ENCODE measurements around the gene WASF3.

WASF3 gene

DNA sequence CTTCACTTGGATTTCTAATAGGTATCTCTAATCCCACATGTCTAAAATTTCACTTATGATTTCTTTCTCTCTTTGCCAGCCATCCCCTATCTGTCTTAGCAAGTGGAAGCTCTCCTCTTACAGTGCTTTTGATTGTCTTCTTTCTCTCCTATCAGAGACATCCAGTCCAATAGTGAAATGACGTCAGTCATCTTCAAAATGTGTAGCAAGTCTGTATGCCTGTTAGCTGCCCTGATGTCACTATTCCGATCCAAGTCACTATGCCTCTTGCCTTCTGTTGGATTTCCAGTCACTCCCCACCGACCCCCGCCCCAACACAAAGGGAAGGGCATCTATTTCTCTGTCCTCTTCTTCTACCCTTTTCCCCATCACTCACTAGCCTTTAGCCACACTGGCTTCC lies 96.4 kb downstream of the WASF3 start:
- H3K27me3 Mint-ChIP-seq, result peaks cover 4% of the 10 kb centered on the region
- H3K4me1 Mint-ChIP-seq, result no peaks in the 10 kb centered on the region
- CTCF ChIA-PET, result no interaction called here

DNA sequence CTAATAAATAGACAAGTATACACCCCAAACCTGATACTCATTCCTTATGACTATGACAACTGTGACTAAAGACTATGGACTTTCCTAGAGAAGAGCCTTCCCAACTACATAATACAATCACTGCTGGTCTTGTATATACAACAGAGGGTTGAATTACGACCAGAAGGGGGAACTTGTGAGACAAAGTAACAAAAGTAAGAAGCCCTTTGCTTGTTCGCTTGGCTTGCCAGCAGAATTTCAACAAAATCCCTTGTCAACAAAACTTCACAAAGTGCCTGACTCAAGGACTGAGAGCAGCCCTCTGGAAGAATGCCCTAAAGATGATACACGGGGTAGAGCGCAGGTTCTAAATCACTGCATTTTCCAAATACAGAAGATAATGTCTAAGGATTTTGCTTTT lies 99.4 kb downstream of the WASF3 start:
- Mint-ChIP-seq H3K27me3 (peaks cover 3% of the 10 kb centered on the region), H3K4me1 (no peaks in the 10 kb centered on the region), H3K4me3 (no peak overlapping the region), H3K27ac (no peak overlapping the region), H3K9me3 (no peaks in the 10 kb centered on the region), H3K36me3 (no peaks in the 10 kb centered on the region)
- DNase-seq, result no peak
- CTCF ChIA-PET, result no interaction called here

More for the DNA sequence above, 96.4 kb downstream of the WASF3 start:
- DNase-seq, result no peak
- Mint-ChIP-seq H3K9me3 (peaks cover 2% of the 10 kb centered on the region), H3K4me3 (no peak overlapping the region), H3K36me3 (no peaks in the 10 kb centered on the region), H3K27ac (no peak overlapping the region)

DNA sequence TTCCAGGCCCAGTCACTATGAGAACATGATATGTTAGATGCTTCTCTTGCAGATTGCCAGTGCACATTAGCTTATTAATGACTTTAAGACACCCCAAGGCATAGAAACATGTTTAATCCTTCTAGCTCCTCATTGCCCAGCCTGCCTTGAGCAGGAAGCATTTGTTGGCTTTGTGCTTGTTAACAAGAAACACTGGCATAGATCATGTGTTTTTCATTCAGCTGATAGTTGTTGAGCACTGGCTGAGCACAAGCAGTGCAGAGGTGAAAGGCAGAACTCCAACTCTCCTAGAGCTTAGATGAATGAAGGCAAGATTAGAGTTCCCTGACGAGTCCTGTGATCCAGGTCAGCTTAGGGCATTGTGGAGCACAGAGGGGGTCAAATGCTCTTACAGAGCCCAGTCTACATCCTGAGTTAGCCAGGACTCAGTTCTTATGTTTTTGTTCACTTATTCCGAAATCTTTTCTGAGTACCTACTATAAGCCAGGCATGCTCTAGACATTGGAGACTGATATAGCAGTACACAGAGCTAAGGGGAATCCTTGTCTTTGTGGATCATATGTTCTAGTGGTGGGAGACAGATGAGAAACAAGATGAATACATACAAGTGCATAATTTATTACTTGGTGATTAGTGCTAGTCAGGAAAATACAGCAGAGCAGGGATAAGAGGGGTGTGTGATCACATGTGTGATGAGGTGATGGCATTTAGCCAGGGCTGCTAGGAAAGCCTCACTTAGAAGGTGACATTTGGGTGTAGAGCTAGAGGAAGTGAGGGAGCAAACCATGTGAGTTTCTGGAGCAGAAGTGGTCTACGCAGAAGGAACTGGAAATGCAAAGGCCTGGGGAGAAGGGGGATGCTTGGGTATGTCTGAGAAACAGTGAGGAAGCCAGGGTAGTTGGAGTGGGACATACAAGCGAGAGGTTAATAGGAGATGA lies 101.2 kb downstream of the WASF3 start:
- CTCF ChIA-PET, result interaction anchor here (1.3 to 1.8 kb wide), 2 partner anchors 11 to 40 kb away, joined by 3 to 5 read pairs; no protein-coding TSS in a partner anchor
- Mint-ChIP-seq H3K27me3 (peaks cover 3% of the 10 kb centered on the region), H3K27ac (no peak overlapping the region), H3K9me3 (no peaks in the 10 kb centered on the region), H3K4me3 (no peak overlapping the region), H3K36me3 (no peaks in the 10 kb centered on the region), H3K4me1 (no peaks in the 10 kb centered on the region)
- no peak for DNase-seq

DNA sequence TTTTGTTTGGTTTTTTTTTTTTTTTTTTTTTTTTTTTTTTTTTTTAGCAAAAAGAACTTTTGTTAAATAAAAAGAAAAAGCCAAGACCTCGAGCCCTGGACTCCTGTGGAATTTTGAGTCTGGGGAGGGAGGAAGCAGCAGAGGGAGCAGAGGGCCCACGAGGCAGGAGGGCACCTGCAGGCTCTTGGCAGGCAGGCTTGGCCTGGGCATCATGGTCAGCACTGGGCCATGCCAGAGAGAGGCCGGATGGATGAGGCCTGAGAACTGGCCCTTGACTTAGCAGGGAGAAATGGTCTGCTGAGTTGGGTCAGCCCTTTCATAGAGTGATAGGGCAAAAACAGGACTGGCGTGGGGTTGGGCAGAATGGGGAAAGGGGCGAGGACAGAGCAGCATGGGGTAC lies 102.7 kb downstream of the WASF3 start:
- no peaks in the 10 kb centered on the region for H3K9me3 Mint-ChIP-seq
- H3K27ac Mint-ChIP-seq, result no peak overlapping the region
- H3K4me3 Mint-ChIP-seq, result no peak overlapping the region
- no peaks in the 10 kb centered on the region for H3K36me3 Mint-ChIP-seq
- no peak for DNase-seq
- H3K27me3 Mint-ChIP-seq, result peaks cover 3% of the 10 kb centered on the region
- H3K4me1 Mint-ChIP-seq, result no peaks in the 10 kb centered on the region
- CTCF ChIA-PET, result no interaction called here

DNA sequence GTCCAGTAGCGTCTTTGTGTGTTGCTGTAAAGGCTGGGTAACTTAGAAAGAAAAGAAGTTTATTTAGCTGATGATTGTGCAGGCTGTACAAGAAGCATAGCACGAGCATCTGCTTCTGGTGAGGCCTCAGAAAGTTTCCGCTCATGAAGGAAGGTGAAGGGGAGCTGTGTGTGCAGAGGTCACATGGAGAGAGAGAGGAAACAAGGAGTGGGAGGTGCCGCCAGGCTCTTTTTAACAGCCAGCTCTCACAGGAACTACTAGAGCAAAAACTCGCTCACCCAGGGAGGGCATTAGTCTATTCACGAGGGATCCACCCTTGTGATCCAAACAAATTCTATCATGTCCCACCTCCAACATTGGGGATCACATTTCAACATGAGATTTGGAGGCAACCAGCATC lies 103.3 kb downstream of the WASF3 start:
- no peak overlapping the region for H3K4me3 Mint-ChIP-seq
- CTCF ChIA-PET, result no interaction called here
- no peak overlapping the region for H3K27ac Mint-ChIP-seq

DNA sequence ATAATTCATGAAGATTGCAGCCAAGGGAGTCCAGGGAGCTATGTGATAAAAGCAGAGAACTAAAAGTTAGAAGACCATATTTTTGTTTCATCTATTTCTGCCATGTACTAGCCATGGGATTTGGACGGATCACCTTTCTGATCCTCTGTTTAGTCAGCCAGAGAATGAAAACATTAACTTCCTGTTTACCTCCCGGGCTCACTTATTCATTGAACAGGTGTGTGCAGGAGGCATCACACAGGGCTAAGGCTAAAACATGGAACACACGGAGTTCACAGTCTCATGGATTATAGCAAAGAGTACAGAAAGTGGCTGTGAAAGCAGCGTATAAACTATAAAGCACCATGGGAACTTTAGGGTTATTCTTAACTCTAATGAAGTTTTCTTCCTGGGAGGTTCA lies 106.3 kb downstream of the WASF3 start:
- H3K4me1 Mint-ChIP-seq, result no peaks in the 10 kb centered on the region
- CTCF ChIA-PET, result interaction anchor here (0.5 to 1.2 kb wide), 2 partner anchors 471 to 479 kb away, joined by 3 read pairs; no protein-coding TSS in a partner anchor
- no peak overlapping the region for H3K27ac Mint-ChIP-seq
- H3K27me3 Mint-ChIP-seq, result peaks cover 7% of the 10 kb centered on the region
- H3K4me3 Mint-ChIP-seq, result no peak overlapping the region
- DNase-seq, result no peak
- no peaks in the 10 kb centered on the region for H3K9me3 Mint-ChIP-seq
- no peaks in the 10 kb centered on the region for H3K36me3 Mint-ChIP-seq

More for the DNA sequence above, 103.3 kb downstream of the WASF3 start:
- Mint-ChIP-seq H3K9me3 (no peaks in the 10 kb centered on the region), H3K4me1 (no peaks in the 10 kb centered on the region), H3K36me3 (no peaks in the 10 kb centered on the region), H3K27me3 (peaks cover 3% of the 10 kb centered on the region)
- no peak for DNase-seq

DNA sequence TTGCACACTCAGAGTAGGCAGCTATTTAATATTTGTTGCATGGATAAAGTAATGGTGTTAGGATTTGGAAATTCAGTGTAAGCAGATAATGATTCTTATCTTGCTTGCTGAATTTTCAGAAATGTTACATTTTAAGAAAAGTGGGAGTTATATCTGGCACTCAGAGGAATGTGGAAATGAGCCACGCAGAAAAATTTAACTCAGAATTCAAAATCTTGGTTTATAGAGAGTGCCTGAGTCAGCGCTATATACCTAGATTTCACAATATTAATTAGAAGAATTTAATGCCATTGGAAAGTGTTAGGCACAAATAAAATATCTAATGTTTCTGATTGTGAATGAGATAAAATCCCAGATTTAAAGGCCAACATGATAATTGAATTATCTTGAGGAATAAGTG lies 106.8 kb downstream of the WASF3 start:
- DNase-seq, result no peak
- Mint-ChIP-seq H3K36me3 (no peaks in the 10 kb centered on the region), H3K27ac (no peak overlapping the region), H3K9me3 (no peaks in the 10 kb centered on the region), H3K27me3 (peaks cover 7% of the 10 kb centered on the region), H3K4me1 (no peaks in the 10 kb centered on the region), H3K4me3 (no peak overlapping the region)
- CTCF ChIA-PET, result interaction anchor here (1.2 kb wide), 1 partner anchor 479 kb away, joined by 3 read pairs; no protein-coding TSS in a partner anchor

DNA sequence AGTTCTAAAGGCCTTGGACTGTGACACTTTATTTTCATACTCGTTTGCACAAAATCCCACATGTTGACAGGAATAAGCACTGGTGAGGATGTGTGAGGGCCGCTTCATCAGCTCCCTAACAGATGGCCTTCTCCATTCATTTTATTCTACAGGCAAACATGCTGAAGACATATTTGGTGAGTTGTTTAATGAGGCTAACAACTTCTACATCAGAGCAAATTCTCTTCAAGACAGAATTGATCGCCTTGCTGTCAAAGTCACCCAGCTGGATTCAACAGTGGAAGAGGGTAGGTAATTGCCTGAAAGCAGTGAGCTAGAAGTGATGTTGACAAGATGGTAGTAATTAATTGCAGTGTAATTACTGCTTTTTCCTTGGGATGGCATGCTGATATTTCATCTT lies 107.4 kb downstream of the WASF3 start:
- CTCF ChIA-PET, result no interaction called here
- DNase-seq, result no peak
- H3K27ac Mint-ChIP-seq, result no peak overlapping the region

DNA sequence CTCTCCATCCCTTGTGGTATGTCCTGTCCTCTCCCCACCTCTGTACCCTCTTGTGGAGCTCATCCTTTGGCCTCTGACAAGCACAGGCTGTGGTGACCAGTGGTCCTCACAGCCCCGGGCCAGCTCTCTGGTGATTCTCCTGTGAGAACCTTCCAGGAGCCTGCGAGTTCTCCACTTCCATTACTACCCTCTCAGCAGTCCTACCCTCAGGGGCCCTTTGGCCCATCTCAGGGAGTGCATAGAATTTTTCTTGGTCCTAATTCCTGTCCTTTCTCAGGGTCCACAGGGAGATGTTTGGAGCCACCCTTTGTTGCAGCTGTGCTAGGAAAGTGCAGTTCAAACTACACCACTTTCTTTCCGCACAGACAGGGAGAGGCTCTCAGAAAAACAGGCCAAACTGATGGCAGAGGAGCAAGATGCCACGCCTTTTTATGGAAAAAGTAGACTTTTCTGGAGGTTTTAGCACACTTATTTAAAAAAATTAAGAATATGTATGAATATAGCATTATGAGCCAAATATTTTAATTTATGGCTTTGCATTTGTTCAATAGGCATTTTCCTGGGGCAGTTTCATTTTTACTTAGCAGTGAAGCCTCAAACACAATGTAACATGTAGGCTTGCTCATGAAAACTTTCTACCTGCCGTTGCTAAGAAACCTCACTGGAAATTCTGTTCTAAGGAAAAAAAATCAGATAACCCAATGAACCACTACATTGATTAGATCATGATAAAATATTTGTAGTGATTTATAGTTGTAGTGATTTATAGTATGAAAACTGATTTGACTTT lies 111.1 kb downstream of the WASF3 start:
- CTCF ChIA-PET, result no interaction called here
- Mint-ChIP-seq H3K4me3 (no peak overlapping the region), H3K27me3 (peaks cover 7% of the 10 kb centered on the region), H3K9me3 (no peaks in the 10 kb centered on the region), H3K4me1 (no peaks in the 10 kb centered on the region), H3K27ac (no peak overlapping the region), H3K36me3 (no peaks in the 10 kb centered on the region)
- no peak for DNase-seq

More for the DNA sequence above, 107.4 kb downstream of the WASF3 start:
- no peaks in the 10 kb centered on the region for H3K9me3 Mint-ChIP-seq
- H3K36me3 Mint-ChIP-seq, result no peaks in the 10 kb centered on the region
- H3K4me3 Mint-ChIP-seq, result no peak overlapping the region
- H3K27me3 Mint-ChIP-seq, result peaks cover 7% of the 10 kb centered on the region
- no peaks in the 10 kb centered on the region for H3K4me1 Mint-ChIP-seq

DNA sequence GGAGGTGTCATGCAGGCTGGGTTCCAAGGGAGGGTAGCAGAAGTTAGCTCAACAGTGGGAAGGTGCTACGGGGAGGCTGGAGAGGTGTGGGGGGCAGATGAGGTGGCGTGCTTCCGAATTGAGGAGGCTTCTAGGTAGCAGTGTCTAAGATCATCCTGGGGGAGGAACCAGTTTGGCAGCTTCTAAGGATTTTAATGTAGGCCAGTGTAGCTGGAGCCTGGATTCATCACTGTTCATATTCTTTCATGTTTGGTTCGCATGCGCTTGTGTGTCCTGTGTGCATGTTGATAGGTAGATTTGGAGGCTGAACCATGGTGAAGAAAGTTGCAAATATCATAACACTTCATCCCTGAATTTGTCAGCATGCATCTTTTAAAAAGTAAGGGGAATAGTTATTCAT lies 116.4 kb downstream of the WASF3 start:
- Mint-ChIP-seq H3K4me1 (no peaks in the 10 kb centered on the region), H3K4me3 (no peak overlapping the region), H3K27ac (no peak overlapping the region), H3K27me3 (peaks cover 7% of the 10 kb centered on the region), H3K9me3 (no peaks in the 10 kb centered on the region), H3K36me3 (no peaks in the 10 kb centered on the region)
- CTCF ChIA-PET, result no interaction called here
- no peak for DNase-seq

DNA sequence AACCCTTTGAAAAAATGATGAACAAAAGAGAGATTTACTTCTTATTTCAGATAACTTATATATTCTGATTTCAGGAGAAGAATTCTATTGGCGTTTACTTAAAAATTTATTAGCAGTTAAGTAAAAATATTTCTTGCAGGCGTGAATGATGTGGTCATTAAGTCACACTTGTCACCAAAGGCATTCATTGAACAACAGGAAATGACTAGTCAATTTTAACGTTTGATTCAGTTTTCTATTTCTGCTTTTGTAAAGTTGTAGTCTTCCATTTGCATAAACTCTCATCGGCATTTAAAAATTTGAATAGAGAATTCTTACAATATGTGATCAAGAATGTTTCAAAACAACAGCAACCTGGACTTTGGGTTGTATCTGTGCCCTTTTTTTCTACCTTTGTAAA lies 119.7 kb downstream of the WASF3 start:
- H3K27ac Mint-ChIP-seq, result no peak overlapping the region
- CTCF ChIA-PET, result no interaction called here
- H3K9me3 Mint-ChIP-seq, result no peaks in the 10 kb centered on the region
- no peak for DNase-seq
- H3K4me1 Mint-ChIP-seq, result no peaks in the 10 kb centered on the region
- H3K4me3 Mint-ChIP-seq, result no peak overlapping the region
- H3K36me3 Mint-ChIP-seq, result no peaks in the 10 kb centered on the region
- peaks cover 9% of the 10 kb centered on the region for H3K27me3 Mint-ChIP-seq

DNA sequence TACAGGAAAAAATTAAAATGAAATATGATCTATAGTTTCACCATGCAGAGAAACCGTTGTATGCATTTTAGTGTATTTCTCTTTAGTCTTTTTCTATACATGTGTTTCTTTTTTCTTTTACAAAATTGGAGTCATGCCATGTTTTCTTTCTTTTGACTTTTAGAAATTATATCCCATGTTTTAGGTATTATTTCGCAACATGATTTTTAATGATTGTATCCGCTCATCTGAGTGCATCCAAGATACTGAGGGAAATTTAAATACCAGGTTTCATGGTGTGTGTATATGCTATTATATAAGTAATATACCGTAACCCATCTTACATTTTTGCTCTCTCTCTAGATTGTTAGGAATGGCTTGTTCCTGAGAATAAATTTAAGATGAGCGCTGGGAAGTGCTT lies 120.8 kb downstream of the WASF3 start:
- Mint-ChIP-seq H3K27me3 (peaks cover 7% of the 10 kb centered on the region), H3K27ac (no peak overlapping the region), H3K9me3 (no peaks in the 10 kb centered on the region), H3K36me3 (no peaks in the 10 kb centered on the region), H3K4me3 (no peak overlapping the region), H3K4me1 (no peaks in the 10 kb centered on the region)
- CTCF ChIA-PET, result no interaction called here
- no peak for DNase-seq

DNA sequence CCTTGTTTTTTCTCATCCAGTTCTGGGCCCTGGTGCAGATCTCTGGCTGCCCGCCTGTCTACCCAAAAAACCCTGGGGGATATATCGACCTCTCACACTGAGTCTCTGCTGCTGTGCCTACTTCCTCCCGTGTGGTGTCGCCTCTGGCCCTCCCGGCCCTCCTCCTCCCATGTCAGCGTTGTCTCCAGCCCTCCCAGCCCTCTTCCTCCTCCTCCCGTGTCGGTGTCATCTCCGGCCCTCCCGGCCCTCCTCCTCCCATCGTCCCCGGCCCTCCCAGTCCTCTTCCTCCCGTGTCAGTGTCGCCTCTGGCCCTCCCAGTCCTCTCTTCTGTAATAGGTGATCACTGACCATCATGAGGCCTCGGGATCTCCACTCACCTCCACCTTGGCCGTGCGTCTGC lies 121.3 kb downstream of the WASF3 start:
- no peak overlapping the region for H3K27ac Mint-ChIP-seq
- H3K36me3 Mint-ChIP-seq, result no peaks in the 10 kb centered on the region
- CTCF ChIA-PET, result no interaction called here
- H3K9me3 Mint-ChIP-seq, result no peaks in the 10 kb centered on the region
- no peaks in the 10 kb centered on the region for H3K4me1 Mint-ChIP-seq
- DNase-seq, result no peak
- H3K27me3 Mint-ChIP-seq, result peaks cover 7% of the 10 kb centered on the region
- no peak overlapping the region for H3K4me3 Mint-ChIP-seq

DNA sequence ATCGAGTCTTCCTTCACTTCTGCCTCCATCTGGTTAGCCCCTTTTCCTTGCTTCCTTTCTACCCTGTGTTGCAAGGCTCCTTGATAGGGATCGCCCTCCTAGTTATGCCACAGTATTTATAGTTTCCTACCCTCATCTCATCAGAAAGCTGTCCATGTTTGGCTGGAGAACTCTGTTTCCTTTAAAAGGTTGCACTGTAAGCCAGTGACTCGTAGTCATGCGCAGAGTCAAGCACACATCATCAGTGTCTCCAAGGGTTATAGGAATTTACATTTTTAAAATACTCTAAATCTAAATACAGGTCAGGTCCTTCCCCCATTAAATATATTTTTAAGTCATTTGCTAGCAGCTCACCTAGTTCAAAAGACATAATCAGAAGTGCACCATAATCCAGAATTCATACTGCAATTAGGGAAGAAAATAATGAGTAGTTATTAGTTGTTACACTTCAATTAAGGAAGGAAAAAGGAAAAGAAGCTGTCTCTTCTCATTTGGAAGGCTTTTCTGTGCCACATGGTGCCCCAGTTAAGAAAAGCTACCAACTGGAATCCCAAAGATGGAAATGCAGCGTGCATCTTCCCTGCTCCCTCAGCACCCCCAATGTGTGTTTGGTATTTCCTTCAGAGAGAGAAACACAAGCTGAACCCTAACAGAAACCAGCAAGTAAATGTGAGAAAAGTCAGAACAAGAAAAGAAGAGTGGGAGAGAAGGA lies 122.1 kb downstream of the WASF3 start:
- H3K27me3 Mint-ChIP-seq, result peaks cover 7% of the 10 kb centered on the region
- H3K9me3 Mint-ChIP-seq, result no peaks in the 10 kb centered on the region
- H3K36me3 Mint-ChIP-seq, result no peaks in the 10 kb centered on the region
- no peak overlapping the region for H3K4me3 Mint-ChIP-seq
- no peak for DNase-seq
- no peaks in the 10 kb centered on the region for H3K4me1 Mint-ChIP-seq
- CTCF ChIA-PET, result no interaction called here
- no peak overlapping the region for H3K27ac Mint-ChIP-seq
